ENCODE measurements around the gene TEAD3.

Gene TEAD3

GRCh38 chr6:35492974-35493284, 4.0 kb downstream of the TEAD3 start:
- DNase-seq (ENCODE audit: low spot score) (no peak), FAIRE-seq (no peak)

- no peak for DNase-seq (ENCODE audit: low spot score)
- FAIRE-seq: no peak
Measured at GRCh38 chr6:35492258-35492973, 4.5 kb downstream of the TEAD3 start.

GRCh38 chr6:35491558-35492257, 5.2 kb downstream of the TEAD3 start:
- FAIRE-seq (no peak), DNase-seq (ENCODE audit: low spot score) (no peak)

GRCh38 chr6:35490821-35491557, 5.9 kb downstream of the TEAD3 start:
- no peak for DNase-seq (ENCODE audit: low spot score)
- no peak for FAIRE-seq

GRCh38 chr6:35489995-35490791, 6.7 kb downstream of the TEAD3 start:
- no peak for DNase-seq (ENCODE audit: low spot score)
- FAIRE-seq: no peak

GRCh38 chr6:35489066-35489465, 7.8 kb downstream of the TEAD3 start:
- DNase-seq (ENCODE audit: low spot score) (no peak), FAIRE-seq (no peak)

GRCh38 chr6:35488517-35488862, 8.4 kb downstream of the TEAD3 start:
- FAIRE-seq (no peak), DNase-seq (ENCODE audit: low spot score) (no peak)

GRCh38 chr6:35487658-35488516, 9.0 kb downstream of the TEAD3 start:
- FAIRE-seq (no peak), DNase-seq (ENCODE audit: low spot score) (peak; percentile 70)

- FAIRE-seq: no peak
- DNase-seq (ENCODE audit: low spot score): peak; percentile 50
Measured at GRCh38 chr6:35486005-35486925, 10.6 kb downstream of the TEAD3 start.

- DNase-seq (ENCODE audit: low spot score) (peak; percentile 91), FAIRE-seq (peak; percentile 91)
Measured at GRCh38 chr6:35485402-35485877, 11.4 kb downstream of the TEAD3 start.

GRCh38 chr6:35484921-35485392, 11.9 kb downstream of the TEAD3 start:
- DNase-seq (ENCODE audit: low spot score) (peak; percentile 70), FAIRE-seq (peak; percentile 95)

GRCh38 chr6:35483893-35484645, 12.8 kb downstream of the TEAD3 start:
- FAIRE-seq (no peak), DNase-seq (ENCODE audit: low spot score) (no peak)

GRCh38 chr6:35483490-35483889, 13.4 kb downstream of the TEAD3 start:
- DNase-seq (ENCODE audit: low spot score) (no peak), FAIRE-seq (no peak)

- FAIRE-seq (no peak), DNase-seq (ENCODE audit: low spot score) (no peak)
Measured at GRCh38 chr6:35483062-35483461, 13.8 kb downstream of the TEAD3 start.

GRCh38 chr6:35481226-35481625, 15.7 kb downstream of the TEAD3 start:
- DNase-seq (ENCODE audit: low spot score) (no peak), FAIRE-seq (no peak)

- no peak for FAIRE-seq
Measured at GRCh38 chr6:35480176-35480575, 16.7 kb downstream of the TEAD3 start.

GRCh38 chr6:35478259-35478658, 18.6 kb downstream of the TEAD3 start:
- DNase-seq (ENCODE audit: low spot score): no peak

More at GRCh38 chr6:35480176-35480575, 16.7 kb downstream of the TEAD3 start:
- DNase-seq (ENCODE audit: low spot score): no peak

GRCh38 chr6:35477551-35478179, 19.2 kb downstream of the TEAD3 start:
- no peak for FAIRE-seq
- DNase-seq (ENCODE audit: low spot score): no peak

More at GRCh38 chr6:35478259-35478658, 18.6 kb downstream of the TEAD3 start:
- FAIRE-seq: no peak

All from urothelium cell line (cell line).